Tibial artery (tissue), 4 donors: ENCODE measurements around the gene CRACR2B.

ENCODE experiments used
- DNase-seq, 2 donors: peaks; one replicate each; pipeline ENCODE4 v3.0.0-alpha.2; 2019
- H3K27ac ChIP-seq, 2 donors: fragments of 200-600 bp; sonication (generic) in 1 of 2; 1 replicate in 1 of 2; 2 replicates in 1 of 2; pipeline ENCODE4 v1.5.1; 2018 to 2019; ENCODE audit warnings: mild to moderate bottlenecking in 1 of 2
- H3K27me3 ChIP-seq, 2 donors: fragments of 200-600 bp; sonication (generic) in 1 of 2; one replicate each; pipeline versions ENCODE4 v1.5.1 to v1.6.0; 2016 to 2019
- H3K36me3 ChIP-seq, 3 donors: fragments of 200-600 bp; sonication (generic) in 2 of 3; one replicate each; pipeline ENCODE4 v1.5.1; 2016 to 2019; ENCODE audit warnings: mild to moderate bottlenecking in 2 of 3
- H3K4me1 ChIP-seq, 4 donors: fragments of 200-600 bp; sonication (generic) in 2 of 4; 1 replicate in 3 of 4; 2 replicates in 1 of 4; pipeline ENCODE4 v1.5.1; 2016 to 2019
- H3K4me3 ChIP-seq, 2 donors: fragments of 200-600 bp; sonication (generic) in 1 of 2; 1 replicate in 1 of 2; 2 replicates in 1 of 2; pipeline ENCODE4 v1.5.1; 2018 to 2019; ENCODE audit warnings: mild to moderate bottlenecking in 2 of 2
- H3K9me3 ChIP-seq, 3 donors: fragments of 200-600 bp; sonication (generic) in 1 of 3; one replicate each; pipeline ENCODE4 v1.5.1; 2016 to 2019
- CTCF ChIP-seq, 2 experiments: fragments of 200-600 bp in 1 of 2; fragments of 450-650 bp in 1 of 2; IDR thresholded peaks; one replicate each; pipeline ENCODE4 v1.5.1; 2017 to 2019; ENCODE audit warnings: antibody characterized with exemption in 2 of 2, mild to moderate bottlenecking in 1 of 2, moderate library complexity in 1 of 2
- intact Hi-C: fragments of 100-400 bp; cut with DNase I; formaldehyde crosslinking; loops from one replicate; pipeline ENCODE4 v1.15.0; 2023; ENCODE audit warnings: low total_unique reads

Gene CRACR2B

GRCh38 chr11:818396-819128 lies 9.2 kb upstream of the CRACR2B start, which contains the start of gene PNPLA2:
PNPLA2 (plus strand) TSS chr11:818914; CDS start chr11:819719, 805 bp downstream.
- H3K27me3 ChIP-seq = no peaks in the 10 kb centered on the region
- TF ChIP-seq CTCF (IDR thresholded peaks at IDR 0.05) = no peak
- peak within 1 kb of the TSS; percentile 97 to 100 for H3K27ac ChIP-seq
- peaks cover 22 to 33% (median 27%) of the 10 kb centered on the region in 3 donors for H3K36me3 ChIP-seq
- intact Hi-C loops = no loop called here
- peaks cover 5 to 40% (median 28%) of the 10 kb centered on the region in 4 donors for H3K4me1 ChIP-seq
- H3K4me3 ChIP-seq = peak within 1 kb of the TSS; percentile 88 to 97
- no peaks in the 10 kb centered on the region for H3K9me3 ChIP-seq
- DNase-seq = peak in 1 of 2 donors; percentile 63

- H3K36me3 ChIP-seq = peaks cover 27 to 35% (median 31%) of the 10 kb centered on the region in 3 donors
- peaks cover 0 to 4% of the 10 kb centered on the region in 2 donors for H3K27me3 ChIP-seq
- H3K27ac ChIP-seq = peak overlapping the region; percentile 97 to 100
- intact Hi-C loops = no loop called here
- H3K4me3 ChIP-seq = peak overlapping the region; percentile 88 to 97
- H3K9me3 ChIP-seq = no peaks in the 10 kb centered on the region
- TF ChIP-seq CTCF (IDR thresholded peaks at IDR 0.05) = peak; percentile 39 to 58
- DNase-seq = peak; percentile 89 to 96
- H3K4me1 ChIP-seq = peaks cover 5 to 48% (median 28%) of the 10 kb centered on the region in 4 donors
Measured at GRCh38 chr11:819129-819931, 8.4 kb upstream of the CRACR2B start.

GRCh38 chr11:819943-820649 lies 7.6 kb upstream of the CRACR2B start:
- H3K27me3 ChIP-seq = peaks cover 0 to 12% of the 10 kb centered on the region in 2 donors
- peak; percentile 93 to 97 for DNase-seq
- H3K4me3 ChIP-seq = peak overlapping the region; percentile 88 to 97
- peaks cover 5 to 55% (median 28%) of the 10 kb centered on the region in 4 donors for H3K4me1 ChIP-seq
- H3K36me3 ChIP-seq = peaks cover 35 to 40% (median 38%) of the 10 kb centered on the region in 3 donors
- intact Hi-C loops = no loop called here
- TF ChIP-seq CTCF (IDR thresholded peaks at IDR 0.05) = no peak
- peak overlapping the region; percentile 97 to 100 for H3K27ac ChIP-seq
- H3K9me3 ChIP-seq = no peaks in the 10 kb centered on the region

GRCh38 chr11:820655-821511 lies 6.8 kb upstream of the CRACR2B start:
- TF ChIP-seq CTCF (IDR thresholded peaks at IDR 0.05) = no peak
- Histone ChIP-seq H3K36me3 (peaks cover 43 to 46% (median 46%) of the 10 kb centered on the region in 3 donors), H3K4me3 (peak overlapping the region; percentile 88 to 97), H3K9me3 (no peaks in the 10 kb centered on the region), H3K27me3 (peaks cover 0 to 19% of the 10 kb centered on the region in 2 donors), H3K27ac (peak overlapping the region; percentile 97 to 100), H3K4me1 (peaks cover 5 to 63% (median 28%) of the 10 kb centered on the region in 4 donors)
- intact Hi-C loops = no loop called here
- peak; percentile 91 to 97 for DNase-seq
